IPS-18a (cell line): Measurements from ENCODE around the gene SPRY4.

Experiments used
- H3K27ac ChIP-seq: one replicate; pipeline ENCODE4 v1.5.1; 2013; ENCODE audit warnings: low read length
- H3K27me3 ChIP-seq: one replicate; pipeline ENCODE4 v1.6.1; 2013; ENCODE audit warnings: mild to moderate bottlenecking, low read length; ENCODE audit not compliant: control insufficient read depth, insufficient read depth
- H3K36me3 ChIP-seq: one replicate; pipeline ENCODE4 v1.6.1; 2013; ENCODE audit warnings: low read depth, low read length; ENCODE audit not compliant: control insufficient read depth
- H3K4me1 ChIP-seq: one replicate; pipeline ENCODE4 v1.6.1; 2013; ENCODE audit warnings: low read depth, low read length; ENCODE audit not compliant: control insufficient read depth
- H3K4me3 ChIP-seq: one replicate; pipeline ENCODE4 v1.5.1; 2013; ENCODE audit warnings: low read length
- H3K9ac ChIP-seq: one replicate; pipeline ENCODE4 v1.6.1; 2013; ENCODE audit warnings: mild to moderate bottlenecking, low read length, moderate library complexity
- H3K9me3 ChIP-seq: one replicate; pipeline ENCODE4 v1.6.1; 2013; ENCODE audit warnings: low read depth, low read length; ENCODE audit not compliant: control insufficient read depth

The SPRY4 gene

GRCh38 chr5:142319560-142320429 lies 5.0 kb downstream of the SPRY4 start:
- H3K4me3 ChIP-seq: peak overlapping the region; percentile 93
- H3K27ac ChIP-seq: no peak overlapping the region
- peaks cover 33% of the 10 kb centered on the region for H3K36me3 ChIP-seq
- peaks cover 51% of the 10 kb centered on the region for H3K4me1 ChIP-seq
- H3K27me3 ChIP-seq: no peaks in the 10 kb centered on the region
- no peaks in the 10 kb centered on the region for H3K9me3 ChIP-seq
- peak overlapping the region; percentile 28 for H3K9ac ChIP-seq

GRCh38 chr5:142319105-142319504 lies 5.7 kb downstream of the SPRY4 start:
- H3K4me3 ChIP-seq: peak overlapping the region; percentile 93
- H3K9ac ChIP-seq: no peak overlapping the region
- H3K27ac ChIP-seq: no peak overlapping the region
- no peaks in the 10 kb centered on the region for H3K9me3 ChIP-seq
- no peaks in the 10 kb centered on the region for H3K27me3 ChIP-seq
- H3K36me3 ChIP-seq: peaks cover 39% of the 10 kb centered on the region
- peaks cover 52% of the 10 kb centered on the region for H3K4me1 ChIP-seq

GRCh38 chr5:142317753-142318152 lies 7.1 kb downstream of the SPRY4 start:
- H3K9ac ChIP-seq: no peak overlapping the region
- no peaks in the 10 kb centered on the region for H3K27me3 ChIP-seq
- no peaks in the 10 kb centered on the region for H3K9me3 ChIP-seq
- H3K4me3 ChIP-seq: peak overlapping the region; percentile 6
- H3K4me1 ChIP-seq: peaks cover 56% of the 10 kb centered on the region
- no peak overlapping the region for H3K27ac ChIP-seq
- H3K36me3 ChIP-seq: peaks cover 53% of the 10 kb centered on the region

GRCh38 chr5:142317173-142317572 lies 7.6 kb downstream of the SPRY4 start:
- H3K36me3 ChIP-seq: peaks cover 55% of the 10 kb centered on the region
- no peak overlapping the region for H3K4me3 ChIP-seq
- H3K27ac ChIP-seq: no peak overlapping the region
- no peaks in the 10 kb centered on the region for H3K27me3 ChIP-seq
- H3K4me1 ChIP-seq: peaks cover 56% of the 10 kb centered on the region
- H3K9ac ChIP-seq: no peak overlapping the region
- no peaks in the 10 kb centered on the region for H3K9me3 ChIP-seq

- H3K9me3 ChIP-seq: no peaks in the 10 kb centered on the region
- no peak overlapping the region for H3K4me3 ChIP-seq
- H3K9ac ChIP-seq: no peak overlapping the region
- peaks cover 60% of the 10 kb centered on the region for H3K36me3 ChIP-seq
- H3K27ac ChIP-seq: no peak overlapping the region
- H3K4me1 ChIP-seq: peaks cover 52% of the 10 kb centered on the region
- no peaks in the 10 kb centered on the region for H3K27me3 ChIP-seq
Measured at GRCh38 chr5:142316681-142317080, 8.1 kb downstream of the SPRY4 start.

- Histone ChIP-seq H3K27ac (no peak overlapping the region), H3K27me3 (no peaks in the 10 kb centered on the region), H3K4me1 (peaks cover 47% of the 10 kb centered on the region), H3K36me3 (peaks cover 66% of the 10 kb centered on the region), H3K4me3 (no peak overlapping the region), H3K9ac (no peak overlapping the region), H3K9me3 (no peaks in the 10 kb centered on the region)
Measured at GRCh38 chr5:142316051-142316450, 8.8 kb downstream of the SPRY4 start.

- Histone ChIP-seq H3K36me3 (peaks cover 73% of the 10 kb centered on the region), H3K27me3 (no peaks in the 10 kb centered on the region), H3K4me1 (peaks cover 42% of the 10 kb centered on the region), H3K27ac (no peak overlapping the region), H3K4me3 (no peak overlapping the region), H3K9me3 (no peaks in the 10 kb centered on the region), H3K9ac (no peak overlapping the region)
Measured at GRCh38 chr5:142315096-142315900, 9.5 kb downstream of the SPRY4 start.

- no peak overlapping the region for H3K4me3 ChIP-seq
- no peak overlapping the region for H3K9ac ChIP-seq
- H3K27ac ChIP-seq: no peak overlapping the region
- no peaks in the 10 kb centered on the region for H3K27me3 ChIP-seq
- peaks cover 77% of the 10 kb centered on the region for H3K36me3 ChIP-seq
- no peaks in the 10 kb centered on the region for H3K9me3 ChIP-seq
- peaks cover 38% of the 10 kb centered on the region for H3K4me1 ChIP-seq
Measured at GRCh38 chr5:142314606-142315005, 10.2 kb downstream of the SPRY4 start.

GRCh38 chr5:142314109-142314508 lies 10.7 kb downstream of the SPRY4 start:
- Histone ChIP-seq H3K9ac (no peak overlapping the region), H3K27me3 (no peaks in the 10 kb centered on the region), H3K27ac (no peak overlapping the region), H3K36me3 (peaks cover 74% of the 10 kb centered on the region), H3K4me3 (no peak overlapping the region), H3K4me1 (peaks cover 34% of the 10 kb centered on the region), H3K9me3 (no peaks in the 10 kb centered on the region)

- H3K4me1 ChIP-seq: peaks cover 31% of the 10 kb centered on the region
Measured at GRCh38 chr5:142313682-142314081, 11.1 kb downstream of the SPRY4 start.

GRCh38 chr5:142313275-142313674 lies 11.5 kb downstream of the SPRY4 start:
- Histone ChIP-seq H3K9me3 (no peaks in the 10 kb centered on the region), H3K36me3 (peaks cover 74% of the 10 kb centered on the region), H3K27me3 (no peaks in the 10 kb centered on the region), H3K4me1 (peaks cover 31% of the 10 kb centered on the region), H3K27ac (no peak overlapping the region), H3K9ac (no peak overlapping the region), H3K4me3 (no peak overlapping the region)

More at GRCh38 chr5:142313682-142314081, 11.1 kb downstream of the SPRY4 start:
- no peaks in the 10 kb centered on the region for H3K27me3 ChIP-seq
- no peaks in the 10 kb centered on the region for H3K9me3 ChIP-seq
- H3K9ac ChIP-seq: no peak overlapping the region
- no peak overlapping the region for H3K4me3 ChIP-seq
- no peak overlapping the region for H3K27ac ChIP-seq
- H3K36me3 ChIP-seq: peaks cover 72% of the 10 kb centered on the region
